GM23338 (cell line): Measurements from ENCODE around the gene MAP2K6. TPM values are rescaled to one million over a fixed set of nuclear protein-coding genes. Genes with fewer than 3 reads are reported as not detected.

ENCODE experiments used
- ATAC-seq: fragments of 200-7000 bp; cut with Tn5 transposase; 3 replicates; pipeline ENCODE4 v1.9.1; 2020
- DNase-seq: peaks from one replicate; pipeline ENCODE4 v3.0.0-alpha.2; 2015; ENCODE audit warnings: low spot score
- H2AFZ ChIP-seq: fragments of 200-600 bp; sonication (generic); 2 replicates; pipeline ENCODE4 v1.8.0; 2016; ENCODE audit warnings: antibody characterized with exemption, mild to moderate bottlenecking, moderate library complexity
- H3F3A ChIP-seq: fragments of 200-600 bp; sonication (generic); replicated peaks from 2 replicates; pipeline ENCODE4 v1.8.0; 2017; ENCODE audit warnings: antibody characterized with exemption, mixed run types, low read depth
- H3K27ac ChIP-seq: fragments of 200-600 bp; sonication (generic); 2 replicates; pipeline ENCODE4 v1.6.1; 2016; ENCODE audit warnings: low read depth
- H3K27me3 ChIP-seq: fragments of 200-600 bp; sonication (generic); 2 replicates; pipeline ENCODE4 v1.8.0; 2016; ENCODE audit warnings: mild to moderate bottlenecking, mixed run types, moderate library complexity; ENCODE audit not compliant: insufficient read depth
- H3K36me3 ChIP-seq: fragments of 200-600 bp; sonication (generic); 2 replicates; pipeline ENCODE4 v1.8.0; 2016; ENCODE audit warnings: mild to moderate bottlenecking; ENCODE audit not compliant: insufficient read depth
- H3K4me1 ChIP-seq: fragments of 200-600 bp; sonication (generic); 2 replicates; pipeline ENCODE4 v1.8.0; 2016; ENCODE audit warnings: mild to moderate bottlenecking, moderate library complexity; ENCODE audit not compliant: insufficient read depth
- H3K4me2 ChIP-seq: fragments of 200-600 bp; sonication (generic); 2 replicates; pipeline ENCODE4 v1.7.1; 2017; ENCODE audit warnings: mixed run types
- H3K4me3 ChIP-seq: fragments of 200-600 bp; sonication (generic); 2 replicates; pipeline ENCODE4 v1.6.1; 2016; ENCODE audit warnings: mixed run types
- H3K79me2 ChIP-seq: fragments of 200-600 bp; sonication (generic); replicated peaks from 2 replicates; pipeline ENCODE4 v1.8.0; 2017; ENCODE audit warnings: mild to moderate bottlenecking; ENCODE audit not compliant: insufficient read depth
- H3K9me2 ChIP-seq: fragments of 200-600 bp; sonication (generic); 2 replicates; pipeline ENCODE4 v1.8.0; 2017; ENCODE audit not compliant: insufficient read depth
- H4K20me1 ChIP-seq: fragments of 200-600 bp; sonication (generic); replicated peaks from 2 replicates; pipeline ENCODE4 v1.8.0; 2017; ENCODE audit warnings: mild to moderate bottlenecking; ENCODE audit not compliant: insufficient read depth
- H3K27ac Mint-ChIP-seq: 2 replicates; pipeline ENCODE4 v1.8.0; 2020; ENCODE audit warnings: inconsistent platforms, mild to moderate bottlenecking, moderate library complexity, mixed read lengths
- H3K27me3 Mint-ChIP-seq: 3 replicates; pipeline ENCODE4 v1.8.0; 2022; ENCODE audit warnings: low read depth, mild to moderate bottlenecking, moderate library complexity, mixed read lengths, inconsistent platforms; ENCODE audit not compliant: insufficient read depth, poor library complexity
- H3K36me3 Mint-ChIP-seq: 3 replicates; pipeline ENCODE4 v1.8.0; 2021; ENCODE audit warnings: low read depth, mild to moderate bottlenecking, inconsistent platforms, moderate library complexity, mixed read lengths
- H3K4me1 Mint-ChIP-seq: 3 replicates; pipeline ENCODE4 v1.8.0; 2020; ENCODE audit warnings: mild to moderate bottlenecking, inconsistent platforms, mixed read lengths
- H3K4me3 Mint-ChIP-seq: 3 replicates; pipeline ENCODE4 v1.8.0; 2021; ENCODE audit warnings: moderate library complexity, mild to moderate bottlenecking, inconsistent platforms, mixed read lengths
- H3K9me3 Mint-ChIP-seq: 3 replicates; pipeline ENCODE4 v1.8.0; 2020; ENCODE audit warnings: moderate library complexity, mild to moderate bottlenecking, inconsistent platforms, mixed read lengths
- CREB1 ChIP-seq: fragments of 250-450 bp; sonication (Bioruptor Pico); IDR thresholded peaks from 2 replicates; pipeline ENCODE4 v1.5.0; 2020; ENCODE audit warnings: low read depth, mild to moderate bottlenecking, moderate library complexity
- CTCF ChIP-seq, 2 experiments: fragments of 200-600 bp in 1 of 2; sonication (generic) in 1 of 2; conservative IDR thresholded peaks; 2 replicates each; pipeline versions ENCODE4 v1.5.1 to v1.6.1; 2016 to 2017; ENCODE audit warnings: antibody characterized with exemption in 2 of 2, low read depth in 2 of 2, mild to moderate bottlenecking in 2 of 2, moderate library complexity in 1 of 2
- ETS1 ChIP-seq: IDR thresholded peaks from 2 replicates; pipeline ENCODE4 v1.6.1; 2016; ENCODE audit warnings: antibody characterized with exemption
- EZH2 ChIP-seq: fragments of 200-600 bp; sonication (generic); IDR thresholded peaks from one replicate; pipeline ENCODE4 v1.8.0; 2017; ENCODE audit warnings: antibody characterized with exemption, mild to moderate bottlenecking, low read depth; ENCODE audit not compliant: unreplicated experiment
- EZH2phosphoT487 ChIP-seq: fragments of 200-600 bp; sonication (generic); IDR thresholded peaks from one replicate; pipeline ENCODE4 v1.8.1; 2018; ENCODE audit warnings: antibody characterized with exemption; ENCODE audit not compliant: unreplicated experiment
- JUNB ChIP-seq: IDR thresholded peaks from one replicate; pipeline ENCODE4 v1.6.1; 2016; ENCODE audit warnings: antibody characterized with exemption; ENCODE audit not compliant: unreplicated experiment
- NANOG ChIP-seq: IDR thresholded peaks from 2 replicates; pipeline ENCODE4 v1.6.1; 2016; ENCODE audit warnings: antibody characterized with exemption, borderline replicate concordance
- POLR2AphosphoS5 ChIP-seq: IDR thresholded peaks from 2 replicates; pipeline ENCODE4 v1.6.1; 2016; ENCODE audit warnings: antibody characterized with exemption, low read depth
- REST ChIP-seq: IDR thresholded peaks from one replicate; pipeline ENCODE4 v1.6.1; 2018; ENCODE audit warnings: antibody characterized with exemption; ENCODE audit not compliant: unreplicated experiment
- STAT1 ChIP-seq: IDR thresholded peaks from one replicate; pipeline ENCODE4 v1.6.1; 2016; ENCODE audit warnings: antibody characterized with exemption; ENCODE audit not compliant: unreplicated experiment
- ZNF114 ChIP-seq: fragments of 250-450 bp; sonication (Bioruptor Pico); IDR thresholded peaks from 2 replicates; pipeline ENCODE4 v1.5.0; 2020; ENCODE audit warnings: mild to moderate bottlenecking, moderate library complexity
- ZNF331 ChIP-seq: fragments of 250-450 bp; sonication (Bioruptor Pico); IDR thresholded peaks from 2 replicates; pipeline ENCODE4 v1.5.0; 2020; ENCODE audit warnings: low read depth, mild to moderate bottlenecking, moderate library complexity
- polyA plus RNA-seq: library from polyadenylated mRNA; unstranded; fragments of >200 nt; fragmentation: Nextera tagmentation; extraction: Ambion mirVana; gene quantifications from 2 replicates; pipeline ENCODE4 v1.2.1, GENCODE V29; 2016
- total RNA-seq: library from RNA; depleted of rRNA; stranded (reverse); fragments of >200 nt; shearing (Covaris generic); gene quantifications from 2 replicates; pipeline ENCODE4 v1.2.3, GENCODE V29; 2014
- TF ChIP-seq, protein P1 (sequence below): fragments of 250-450 bp; sonication (Bioruptor Pico); IDR thresholded peaks from 2 replicates; pipeline ENCODE4 v1.5.0; 2020; ENCODE audit warnings: mild to moderate bottlenecking, moderate library complexity

Gene MAP2K6
- total and polyA plus RNA-seq, 2 experiments from 2014 or later = 26.3 to 31.1 TPM

- TF ChIP-seq JUNB (no peak), EZH2phosphoT487 (no peak), STAT1 (no peak), ETS1 (no peak), REST (no peak), NANOG (no peak), CTCF (conservative IDR thresholded peaks at IDR 0.05; ENCODE audit: low read depth in 2 of 2) (no peak), ZNF114 (CRISPR knock-in tag) (no peak), EZH2 (no peak), CREB1 (CRISPR knock-in tag) (no peak), POLR2AphosphoS5 (no peak), ZNF331 (CRISPR knock-in tag) (no peak)
- TF ChIP-seq, protein P1, sequence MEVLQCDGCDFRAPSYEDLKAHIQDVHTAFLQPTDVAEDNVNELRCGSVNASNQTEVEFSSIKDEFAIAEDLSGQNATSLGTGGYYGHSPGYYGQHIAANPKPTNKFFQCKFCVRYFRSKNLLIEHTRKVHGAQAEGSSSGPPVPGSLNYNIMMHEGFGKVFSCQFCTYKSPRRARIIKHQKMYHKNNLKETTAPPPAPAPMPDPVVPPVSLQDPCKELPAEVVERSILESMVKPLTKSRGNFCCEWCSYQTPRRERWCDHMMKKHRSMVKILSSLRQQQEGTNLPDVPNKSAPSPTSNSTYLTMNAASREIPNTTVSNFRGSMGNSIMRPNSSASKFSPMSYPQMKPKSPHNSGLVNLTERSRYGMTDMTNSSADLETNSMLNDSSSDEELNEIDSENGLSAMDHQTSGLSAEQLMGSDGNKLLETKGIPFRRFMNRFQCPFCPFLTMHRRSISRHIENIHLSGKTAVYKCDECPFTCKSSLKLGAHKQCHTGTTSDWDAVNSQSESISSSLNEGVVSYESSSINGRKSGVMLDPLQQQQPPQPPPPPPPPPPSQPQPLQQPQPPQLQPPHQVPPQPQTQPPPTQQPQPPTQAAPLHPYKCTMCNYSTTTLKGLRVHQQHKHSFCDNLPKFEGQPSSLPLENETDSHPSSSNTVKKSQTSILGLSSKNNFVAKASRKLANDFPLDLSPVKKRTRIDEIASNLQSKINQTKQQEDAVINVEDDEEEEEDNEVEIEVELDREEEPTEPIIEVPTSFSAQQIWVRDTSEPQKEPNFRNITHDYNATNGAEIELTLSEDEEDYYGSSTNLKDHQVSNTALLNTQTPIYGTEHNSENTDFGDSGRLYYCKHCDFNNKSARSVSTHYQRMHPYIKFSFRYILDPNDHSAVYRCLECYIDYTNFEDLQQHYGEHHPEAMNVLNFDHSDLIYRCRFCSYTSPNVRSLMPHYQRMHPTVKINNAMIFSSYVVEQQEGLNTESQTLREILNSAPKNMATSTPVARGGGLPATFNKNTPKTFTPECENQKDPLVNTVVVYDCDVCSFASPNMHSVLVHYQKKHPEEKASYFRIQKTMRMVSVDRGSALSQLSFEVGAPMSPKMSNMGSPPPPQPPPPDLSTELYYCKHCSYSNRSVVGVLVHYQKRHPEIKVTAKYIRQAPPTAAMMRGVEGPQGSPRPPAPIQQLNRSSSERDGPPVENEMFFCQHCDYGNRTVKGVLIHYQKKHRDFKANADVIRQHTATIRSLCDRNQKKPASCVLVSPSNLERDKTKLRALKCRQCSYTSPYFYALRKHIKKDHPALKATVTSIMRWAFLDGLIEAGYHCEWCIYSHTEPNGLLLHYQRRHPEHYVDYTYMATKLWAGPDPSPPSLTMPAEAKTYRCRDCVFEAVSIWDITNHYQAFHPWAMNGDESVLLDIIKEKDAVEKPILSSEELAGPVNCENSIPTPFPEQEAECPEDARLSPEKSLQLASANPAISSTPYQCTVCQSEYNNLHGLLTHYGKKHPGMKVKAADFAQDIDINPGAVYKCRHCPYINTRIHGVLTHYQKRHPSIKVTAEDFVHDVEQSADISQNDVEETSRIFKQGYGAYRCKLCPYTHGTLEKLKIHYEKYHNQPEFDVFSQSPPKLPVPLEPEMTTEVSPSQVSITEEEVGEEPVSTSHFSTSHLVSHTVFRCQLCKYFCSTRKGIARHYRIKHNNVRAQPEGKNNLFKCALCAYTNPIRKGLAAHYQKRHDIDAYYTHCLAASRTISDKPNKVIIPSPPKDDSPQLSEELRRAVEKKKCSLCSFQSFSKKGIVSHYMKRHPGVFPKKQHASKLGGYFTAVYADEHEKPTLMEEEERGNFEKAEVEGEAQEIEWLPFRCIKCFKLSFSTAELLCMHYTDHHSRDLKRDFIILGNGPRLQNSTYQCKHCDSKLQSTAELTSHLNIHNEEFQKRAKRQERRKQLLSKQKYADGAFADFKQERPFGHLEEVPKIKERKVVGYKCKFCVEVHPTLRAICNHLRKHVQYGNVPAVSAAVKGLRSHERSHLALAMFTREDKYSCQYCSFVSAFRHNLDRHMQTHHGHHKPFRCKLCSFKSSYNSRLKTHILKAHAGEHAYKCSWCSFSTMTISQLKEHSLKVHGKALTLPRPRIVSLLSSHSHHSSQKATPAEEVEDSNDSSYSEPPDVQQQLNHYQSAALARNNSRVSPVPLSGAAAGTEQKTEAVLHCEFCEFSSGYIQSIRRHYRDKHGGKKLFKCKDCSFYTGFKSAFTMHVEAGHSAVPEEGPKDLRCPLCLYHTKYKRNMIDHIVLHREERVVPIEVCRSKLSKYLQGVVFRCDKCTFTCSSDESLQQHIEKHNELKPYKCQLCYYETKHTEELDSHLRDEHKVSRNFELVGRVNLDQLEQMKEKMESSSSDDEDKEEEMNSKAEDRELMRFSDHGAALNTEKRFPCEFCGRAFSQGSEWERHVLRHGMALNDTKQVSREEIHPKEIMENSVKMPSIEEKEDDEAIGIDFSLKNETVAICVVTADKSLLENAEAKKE (CRISPR knock-in tag) = no peak
- Histone ChIP-seq H2AFZ (no peak overlapping the region), H3F3A (no peaks in the 10 kb centered on the region), H3K27me3 (no peaks in the 10 kb centered on the region), H3K4me3 (no peak overlapping the region), H3K27ac (peak overlapping the region; percentile 0; the same call in 1 of the 2 replicates), H3K4me1 (peaks cover 22% of the 10 kb centered on the region), H3K79me2 (peaks cover 38% of the 10 kb centered on the region), H3K4me2 (0 out of 2 replicates have a peak overlapping the region, but pooled peaks have one; percentile 34), H3K36me3 (no peaks in the 10 kb centered on the region), H4K20me1 (no peaks in the 10 kb centered on the region), H3K9me2 (no peaks in the 10 kb centered on the region)
- H3K27ac Mint-ChIP-seq = no peak overlapping the region; the same call in 1 of the 2 replicates
- no peak for DNase-seq
- no peak overlapping the region for H3K4me3 Mint-ChIP-seq
- H3K4me1 Mint-ChIP-seq = peaks cover 26% of the 10 kb centered on the region
- H3K27me3 Mint-ChIP-seq = no peaks in the 10 kb centered on the region
- no peak for ATAC-seq
- H3K36me3 Mint-ChIP-seq = peaks cover 25% of the 10 kb centered on the region
- no peaks in the 10 kb centered on the region; the same call in 2 of the 3 replicates for H3K9me3 Mint-ChIP-seq
Measured at GRCh38 chr17:69468207-69468606, 53.7 kb downstream of the MAP2K6 start.
